Kidney capillary endothelial cell (primary cell): ENCODE data around the gene RPTOR.
"Not testable (repeated sequence)": the region's sequence is repeated elsewhere in the genome, so short reads cannot be mapped to it uniquely, and the experiment has no call there.

Source experiments
- DNase-seq: peaks from one replicate; pipeline ENCODE4 v3.0.0-alpha.2; 2018; ENCODE audit warnings: low spot score

RPTOR gene

GRCh38 chr17:80862481-80862961, 317.9 kb downstream of the RPTOR start:
- no peak for DNase-seq

DNA sequence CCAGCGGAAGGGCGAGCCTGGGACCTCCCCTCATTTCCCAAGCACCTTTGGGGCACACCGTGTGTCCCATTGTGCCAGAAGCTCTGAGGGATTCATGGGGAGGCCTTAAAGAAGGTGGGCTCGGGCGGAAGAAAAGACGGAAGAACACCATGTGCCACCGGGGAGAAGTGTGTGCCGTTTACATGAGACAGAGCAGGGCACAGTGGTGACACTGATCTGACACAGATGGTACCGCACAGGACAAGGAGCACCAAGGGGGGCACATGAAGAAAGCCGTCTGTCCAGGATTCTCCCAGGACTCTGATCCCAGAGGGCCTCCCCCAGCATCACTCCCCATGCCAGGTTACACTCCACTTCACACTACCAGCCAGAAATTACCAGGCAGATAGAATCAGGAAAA, 318.3 kb downstream of the RPTOR start:
- no peak for DNase-seq

DNA sequence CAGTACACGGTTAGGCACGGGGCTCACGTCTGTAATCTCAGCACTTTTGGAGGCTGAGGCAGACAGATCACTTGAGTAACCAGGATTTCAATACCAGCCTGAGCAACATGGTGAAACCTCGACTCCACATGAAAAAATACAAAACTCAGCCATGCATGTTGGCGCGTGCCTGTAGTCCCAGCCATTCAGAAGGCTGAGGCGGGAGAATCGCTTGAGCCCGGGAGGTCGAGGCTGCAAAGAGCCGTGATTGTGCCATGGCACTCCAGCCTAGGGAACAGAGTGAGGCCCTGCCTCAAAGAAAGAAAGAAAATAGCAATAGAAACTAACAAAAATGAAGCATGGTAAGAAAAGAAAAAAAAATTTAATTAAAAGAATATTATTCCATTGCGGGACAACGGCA, 319.0 kb downstream of the RPTOR start:
- no peak for DNase-seq

- no peak for DNase-seq
Observed at GRCh38 chr17:80864751-80865150, 320.1 kb downstream of the RPTOR start.

GRCh38 chr17:80866050-80866793, 321.6 kb downstream of the RPTOR start:
- DNase-seq: peak; percentile 76

DNA sequence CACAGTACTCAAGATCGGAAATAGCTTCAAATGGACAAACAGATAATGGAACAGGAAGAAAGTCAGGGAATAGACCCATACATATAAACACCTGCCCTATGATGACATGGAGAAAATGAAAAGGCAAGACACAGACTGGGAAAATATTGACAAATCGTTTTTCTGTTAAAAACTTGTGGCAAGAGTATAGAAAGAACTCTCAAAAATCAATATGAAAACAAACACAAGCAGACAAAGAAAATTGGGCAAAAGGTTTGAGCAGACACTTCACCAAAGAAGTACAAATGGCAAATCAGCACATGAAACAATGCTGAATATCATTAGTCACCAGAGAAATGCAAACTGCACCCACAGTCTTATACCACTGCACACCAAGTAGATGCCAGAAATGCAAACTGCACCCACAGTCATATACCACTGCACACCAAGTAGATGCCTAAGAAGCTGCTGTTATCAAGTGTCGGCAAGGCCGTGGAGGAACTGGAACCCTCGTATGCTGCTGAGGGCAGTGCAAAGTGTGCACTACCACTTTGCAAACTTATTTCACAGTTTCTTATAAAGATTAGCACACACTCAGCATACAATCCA, 323.5 kb downstream of the RPTOR start:
- no peak for DNase-seq

GRCh38 chr17:80869481-80870145, 325.0 kb downstream of the RPTOR start:
- no peak for DNase-seq

GRCh38 chr17:80870401-80870800, 325.8 kb downstream of the RPTOR start:
- no peak for DNase-seq

DNA sequence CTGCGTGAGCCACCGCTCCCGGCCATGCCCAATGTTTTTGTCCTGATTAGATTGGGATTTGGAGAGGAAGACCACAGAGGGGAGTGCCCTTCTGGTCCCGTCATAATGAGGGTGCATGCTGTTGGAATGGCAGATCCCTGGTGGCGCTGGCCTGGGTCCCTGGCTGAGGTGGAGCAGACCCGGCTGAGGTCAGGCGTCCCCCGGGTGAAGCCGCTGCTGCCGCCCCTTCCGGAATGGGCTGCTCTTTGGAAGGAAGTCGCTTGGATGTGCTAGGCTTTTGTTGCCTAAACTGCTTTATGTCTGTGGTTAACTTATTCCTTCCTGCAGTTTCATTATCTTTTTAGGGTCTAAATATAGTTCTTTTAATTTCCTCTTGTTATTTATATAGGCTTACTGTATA, 326.7 kb downstream of the RPTOR start:
- DNase-seq: no peak

DNA sequence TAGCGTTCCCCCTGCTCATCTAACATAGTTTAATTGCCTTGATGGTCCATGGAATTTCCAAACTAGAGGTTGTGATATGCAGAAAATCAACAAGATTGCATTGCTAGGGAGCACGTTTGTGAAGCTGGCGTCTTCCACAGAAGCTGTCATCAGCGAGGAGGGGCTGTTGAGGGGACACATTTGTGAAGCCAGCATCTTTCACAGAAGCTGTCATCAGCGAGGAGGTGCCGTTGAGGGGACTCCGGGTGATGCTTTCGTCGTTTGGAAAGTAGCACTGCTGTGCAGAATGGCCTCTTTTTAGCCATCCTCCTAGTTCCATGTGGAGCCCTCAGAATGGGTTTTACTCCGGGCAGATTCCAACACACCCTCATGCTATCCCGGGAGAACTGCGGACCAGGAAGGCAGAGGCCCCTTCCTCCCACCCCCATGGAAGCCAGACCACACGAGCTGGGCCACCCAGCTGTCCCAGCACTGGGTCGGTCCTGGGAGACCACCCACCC, 327.4 kb downstream of the RPTOR start:
- no peak for DNase-seq

DNA sequence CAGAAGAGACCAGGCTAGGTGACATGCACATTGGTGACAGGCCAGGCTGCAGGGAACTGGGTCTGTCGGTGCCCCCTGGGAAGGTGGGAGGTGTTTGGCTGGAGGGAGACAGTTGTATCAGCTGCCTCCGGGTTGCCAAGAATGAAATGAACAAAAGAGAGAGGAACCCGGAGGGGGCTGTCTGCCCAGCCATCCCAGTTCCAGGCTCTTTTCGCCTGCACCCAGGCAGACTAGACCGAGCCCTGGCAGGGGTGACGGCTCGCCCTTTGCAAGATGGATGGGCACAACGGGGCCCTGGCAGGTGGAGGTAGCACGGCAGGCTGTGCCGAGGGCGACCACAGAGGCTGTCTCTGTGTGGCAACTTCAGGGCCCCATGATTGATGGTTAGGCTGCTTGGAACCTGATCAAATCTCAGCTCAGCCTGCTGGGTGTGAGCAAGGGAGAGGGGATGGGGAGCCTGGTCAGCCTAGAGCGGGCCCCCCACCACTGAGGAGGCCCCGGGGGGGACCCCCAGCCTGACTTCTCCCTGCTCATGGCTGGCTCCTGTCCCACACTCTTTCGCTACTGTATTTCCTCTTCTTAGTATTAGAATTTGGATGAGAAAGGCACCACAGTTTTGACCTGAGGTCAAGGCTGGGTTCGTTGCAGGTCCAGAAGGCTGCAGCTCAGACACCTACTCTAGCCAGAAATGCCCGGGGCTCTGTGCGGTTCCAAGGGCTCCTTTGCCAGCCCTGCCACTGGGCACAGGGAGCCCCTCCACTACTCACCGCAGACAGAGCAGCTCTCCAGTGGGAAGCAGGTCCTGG, 328.1 kb downstream of the RPTOR start:
- DNase-seq: no peak

DNA sequence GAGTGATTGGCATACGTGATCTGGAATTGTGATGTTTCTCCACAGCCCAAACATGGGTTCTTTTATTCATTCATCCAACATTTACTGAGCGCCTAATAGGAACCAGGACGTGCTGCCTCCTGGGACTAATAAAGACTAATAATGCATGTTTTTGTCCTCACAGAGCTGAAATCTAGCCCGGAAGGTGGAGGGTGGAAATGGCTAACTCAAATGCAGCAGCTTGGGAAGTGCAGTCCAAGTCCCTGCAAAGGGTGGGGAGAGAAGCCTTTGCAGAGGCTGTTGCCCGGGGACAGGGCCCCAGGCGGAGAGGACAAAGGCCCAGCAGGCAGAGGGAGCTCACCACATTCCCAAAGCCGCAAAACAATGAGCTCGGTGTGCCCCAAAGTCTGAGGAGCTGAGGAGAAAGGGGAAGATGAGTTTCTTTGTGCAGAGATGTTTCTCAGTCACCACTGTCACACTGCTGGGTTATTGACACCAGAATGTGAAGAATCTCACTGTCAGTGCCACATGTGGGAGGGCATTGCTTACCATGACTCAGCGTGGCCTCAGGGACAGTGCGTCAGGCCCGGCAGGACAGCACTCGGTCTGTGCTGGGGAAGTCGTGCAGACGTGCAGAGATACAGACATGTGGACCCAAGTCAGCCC, 328.8 kb downstream of the RPTOR start:
- DNase-seq: no peak

DNA sequence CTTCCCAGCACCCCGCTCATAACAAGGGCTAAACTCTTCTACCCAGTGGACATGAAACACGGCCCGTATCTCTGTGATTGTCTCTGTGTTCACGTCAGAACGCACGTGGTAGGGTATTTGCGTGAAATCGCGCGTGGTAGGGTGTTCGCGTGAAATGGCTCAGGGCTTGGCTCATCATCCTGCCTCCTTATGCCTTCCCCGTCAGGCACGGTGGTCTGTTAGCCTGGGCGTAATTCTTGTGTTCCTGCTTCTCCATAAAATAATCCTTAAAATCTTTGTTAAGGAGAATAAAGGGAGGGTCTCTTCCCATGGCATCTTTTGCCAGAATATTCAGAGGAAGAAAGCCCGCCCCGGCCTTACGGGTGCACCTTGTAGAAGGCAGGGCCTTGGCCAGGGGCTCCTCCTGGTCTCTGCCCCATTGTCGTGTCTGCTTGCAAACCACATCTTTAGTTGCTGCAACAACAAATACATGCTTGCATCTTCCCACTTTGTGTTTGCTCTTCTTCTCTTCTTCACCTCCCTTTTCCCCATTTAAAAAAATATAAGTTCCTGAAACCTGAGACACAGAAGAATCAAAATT, 330.3 kb downstream of the RPTOR start:
- DNase-seq: no peak

- not testable (repeated sequence) for DNase-seq
Observed at GRCh38 chr17:80875480-80875995, 330.9 kb downstream of the RPTOR start.

DNA sequence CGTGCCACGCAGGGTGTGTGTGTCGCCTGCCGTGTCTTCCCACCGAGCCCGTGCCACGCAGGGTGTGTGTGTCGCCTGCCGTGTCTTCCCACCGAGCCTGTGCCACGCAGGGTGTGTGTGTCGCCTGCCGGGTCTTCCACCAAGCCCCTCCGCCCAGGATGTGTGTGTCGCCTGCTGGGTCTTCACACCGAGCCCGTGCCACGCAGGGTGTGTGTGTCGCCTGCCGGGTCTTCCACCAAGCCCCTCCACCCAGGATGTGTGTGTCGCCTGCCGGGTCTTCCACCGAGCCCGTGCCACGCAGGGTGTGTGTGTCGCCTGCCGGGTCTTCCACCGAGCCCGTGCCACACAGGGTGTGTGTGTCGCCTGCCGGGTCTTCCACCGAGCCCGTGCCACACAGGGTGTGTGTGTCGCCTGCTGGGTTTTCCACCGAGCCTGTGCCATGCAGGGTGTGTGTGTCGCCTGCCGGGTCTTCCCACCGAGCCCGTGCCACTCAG, 331.9 kb downstream of the RPTOR start:
- DNase-seq: not testable (repeated sequence)

- no peak for DNase-seq
Observed at GRCh38 chr17:80876950-80877728, 332.5 kb downstream of the RPTOR start.

- DNase-seq: no peak
Observed at GRCh38 chr17:80877729-80878303, 333.2 kb downstream of the RPTOR start.

DNA sequence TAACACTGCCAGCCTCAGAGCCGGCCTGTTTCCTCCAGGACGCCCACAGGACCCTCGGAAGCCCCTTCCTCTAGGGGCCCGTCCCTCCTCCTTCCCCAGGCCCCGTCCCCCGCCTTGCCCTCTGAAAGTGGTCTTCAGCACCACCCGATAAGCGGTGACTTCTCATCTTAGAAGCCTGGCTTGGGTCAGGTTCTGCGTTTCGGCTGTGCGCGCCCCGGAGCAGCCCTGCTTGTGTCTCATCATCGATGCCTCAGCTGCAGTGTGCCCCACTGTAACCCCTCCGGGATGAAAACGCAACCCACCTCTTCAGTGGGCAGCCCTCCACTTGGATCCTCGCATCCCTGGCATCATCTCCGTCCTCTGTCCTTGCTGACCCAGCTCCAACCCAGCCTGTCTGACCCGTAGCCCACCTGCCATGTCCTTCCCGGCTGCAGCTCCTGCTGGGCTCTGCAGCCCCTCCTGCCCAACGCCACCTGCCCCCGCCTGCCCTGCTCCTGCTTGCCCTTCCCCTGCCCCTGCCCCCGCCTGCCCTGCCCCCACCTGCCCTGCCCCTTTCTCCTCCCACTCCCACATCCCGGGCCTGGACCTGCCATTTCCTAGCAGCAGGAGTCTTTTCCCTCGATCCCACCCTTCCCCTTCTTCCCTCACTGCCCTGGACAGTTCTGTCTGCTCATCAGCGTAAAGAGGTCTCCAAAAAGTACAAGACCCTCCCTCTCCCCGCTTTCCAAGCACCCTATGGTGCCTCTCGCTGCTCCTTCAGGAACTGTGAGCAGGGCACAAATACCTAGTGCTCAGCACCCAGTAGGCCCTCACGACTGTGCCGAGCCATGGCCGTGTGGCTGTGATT, 334.5 kb downstream of the RPTOR start:
- no peak for DNase-seq
